Measurements from ENCODE around the gene RO60.
"Not testable (repeated sequence)": the region's sequence is repeated elsewhere in the genome, so short reads cannot be mapped to it uniquely, and the experiment has no call there.

Gene RO60

DNA sequence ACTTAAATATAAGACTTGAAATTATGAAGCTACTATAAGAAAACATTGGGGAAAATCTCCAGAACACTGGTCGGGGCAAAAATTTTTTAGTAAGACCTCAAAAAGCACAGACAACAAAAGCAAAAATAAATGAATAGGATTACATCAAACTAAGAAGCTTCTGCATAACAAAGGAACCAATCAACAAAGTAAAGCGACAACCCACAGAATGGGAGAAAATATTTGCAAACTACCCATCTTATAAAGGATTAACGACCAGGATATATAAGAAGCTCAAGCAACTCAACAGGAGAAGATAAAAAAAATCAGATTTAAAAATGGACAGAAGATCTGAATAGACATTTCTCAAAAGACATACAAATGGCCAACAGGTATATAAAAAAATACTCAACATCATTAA lies 19.4 kb upstream of the RO60 start:
- no peak for TF ChIP-seq POLR2A (IDR thresholded peaks at IDR 0.05; ENCODE audit: low read depth, low read length)
- FAIRE-seq (no peak), DNase-seq (ENCODE audit: insufficient read length, low spot score) (no peak)

DNA sequence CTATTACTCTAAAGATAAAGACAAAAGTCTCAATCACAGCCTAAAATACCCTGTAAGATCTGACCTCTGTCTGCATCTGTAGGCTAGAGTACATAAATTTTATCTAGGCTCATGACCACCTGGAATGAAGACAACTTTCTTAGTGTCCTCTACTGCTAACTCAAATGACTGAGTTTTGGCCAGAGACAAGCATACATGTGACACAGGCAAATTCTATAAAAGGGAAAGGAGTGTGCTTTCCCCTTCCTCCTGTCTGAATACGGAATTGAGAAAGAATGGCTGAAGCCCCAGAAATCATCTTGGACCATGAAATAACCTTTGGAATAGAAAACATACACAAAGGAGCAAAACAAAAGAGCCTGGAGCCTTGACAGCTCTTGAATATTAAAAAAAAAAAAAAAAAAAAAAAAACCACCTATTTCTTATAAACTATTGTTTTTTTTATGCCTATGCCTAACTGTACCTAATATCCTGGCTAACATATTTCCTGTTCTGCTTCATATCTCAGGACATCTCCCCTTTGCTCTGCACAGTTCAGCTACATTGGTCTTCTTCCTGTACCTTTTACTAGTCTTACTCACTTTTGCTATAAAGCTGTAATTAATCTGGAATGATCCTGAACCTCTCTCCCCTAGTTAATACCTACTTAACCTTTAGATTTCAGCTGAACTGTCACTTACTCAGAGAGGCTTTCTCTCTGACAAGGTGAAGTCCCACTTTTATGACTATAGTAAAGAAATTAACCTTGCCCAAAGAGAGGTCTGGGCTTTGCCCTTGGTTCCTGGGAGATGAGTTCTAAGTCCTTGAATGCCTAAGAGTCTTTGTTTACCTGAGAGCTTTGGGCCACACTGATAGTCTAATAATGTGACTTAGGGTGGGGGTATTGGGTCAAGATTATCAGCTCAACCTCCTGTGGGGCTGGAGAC lies 16.4 kb upstream of the RO60 start:
- FAIRE-seq = no peak
- TF ChIP-seq POLR2A (IDR thresholded peaks at IDR 0.05; ENCODE audit: low read depth, low read length) = no peak

DNA sequence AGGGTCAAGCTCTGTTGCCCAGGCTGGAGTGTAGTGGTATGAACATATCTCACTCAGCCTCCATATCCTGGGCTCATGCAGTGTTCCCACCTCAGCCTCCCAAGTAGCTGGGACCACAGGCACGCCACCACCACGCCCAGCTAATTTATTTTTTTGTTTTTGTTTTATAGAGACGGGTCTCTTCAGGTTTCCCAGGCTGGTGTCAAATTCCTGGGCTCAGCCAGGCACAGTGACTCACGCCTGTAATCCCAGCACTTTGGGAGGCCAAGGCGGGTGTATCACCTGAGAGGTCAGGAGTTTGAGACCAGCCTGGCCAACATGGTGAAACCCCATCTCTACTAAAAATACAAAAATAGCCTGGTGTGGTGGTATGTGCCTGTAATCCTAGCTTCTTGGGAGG lies 10.5 kb upstream of the RO60 start:
- FAIRE-seq; DNase-seq (ENCODE audit: insufficient read length, low spot score): not testable (repeated sequence)

More for the DNA sequence above, 16.4 kb upstream of the RO60 start:
- DNase-seq (ENCODE audit: insufficient read length, low spot score) = no peak

DNA sequence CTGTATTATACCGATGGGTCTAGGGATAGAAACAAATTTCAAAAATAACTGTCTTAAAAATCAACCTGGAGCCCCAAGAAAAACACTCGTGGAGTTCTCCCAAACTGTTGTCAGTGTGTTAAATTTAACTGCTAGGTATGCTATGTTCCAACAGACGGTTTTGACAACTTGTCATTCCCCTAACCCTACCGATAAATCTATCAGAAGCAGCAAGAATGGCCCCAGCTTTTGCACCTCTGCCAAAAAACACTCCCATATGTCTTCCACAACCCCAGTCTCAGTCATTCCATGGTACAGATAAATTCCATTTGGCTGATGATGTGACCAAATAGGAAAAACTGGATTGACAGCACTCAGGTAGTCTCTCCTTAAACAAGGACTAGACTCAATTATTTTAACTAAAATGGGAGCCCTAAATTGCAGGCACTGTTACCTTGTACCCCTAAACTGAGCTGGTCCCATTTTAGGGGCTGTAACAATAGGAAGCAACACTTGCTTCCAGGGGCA lies 5.2 kb upstream of the RO60 start:
- DNase-seq (ENCODE audit: insufficient read length, low spot score) (no peak), FAIRE-seq (no peak)
- TF ChIP-seq POLR2A (IDR thresholded peaks at IDR 0.05; ENCODE audit: low read depth, low read length) = no peak

DNA sequence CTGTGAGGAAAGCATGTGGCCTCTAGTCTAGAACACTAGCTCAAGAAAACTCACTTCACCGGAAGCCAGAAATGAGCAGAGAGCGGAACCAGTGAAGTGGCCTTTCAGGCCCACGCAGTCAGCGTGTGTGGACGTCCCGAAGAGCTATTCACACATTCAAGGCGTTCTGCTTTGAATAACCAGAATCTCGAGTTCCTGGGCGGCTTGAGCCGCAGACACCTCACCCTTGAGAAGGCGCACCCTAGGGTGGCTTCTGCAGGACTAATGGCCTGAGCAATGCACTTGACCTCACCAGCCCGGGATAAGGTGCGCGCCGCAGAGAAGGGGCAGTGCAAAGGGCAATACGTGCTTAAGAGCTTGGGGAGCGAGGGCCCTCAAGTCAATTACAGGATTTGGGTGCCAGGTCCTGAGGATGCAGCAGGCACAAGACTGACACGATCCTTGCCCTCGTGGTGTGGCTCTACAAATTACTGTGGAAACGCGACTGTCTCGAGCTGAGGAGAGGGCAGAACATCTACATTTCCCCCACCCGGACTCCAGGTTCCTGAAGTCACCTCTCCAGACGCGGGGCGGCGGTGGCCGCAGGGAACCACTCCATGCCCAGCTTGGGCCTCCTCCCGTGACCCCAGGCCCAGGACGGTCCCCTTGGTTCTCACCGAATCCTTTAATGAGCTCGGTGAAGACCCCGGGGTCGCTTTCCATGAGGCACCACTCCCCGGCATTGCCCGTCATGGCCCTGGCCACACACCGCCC lies 707 bp upstream of the RO60 start:
- no peak for TF ChIP-seq POLR2A (IDR thresholded peaks at IDR 0.05; ENCODE audit: low read depth, low read length)
- DNase-seq (ENCODE audit: insufficient read length, low spot score) (no peak), FAIRE-seq (no peak)

DNA sequence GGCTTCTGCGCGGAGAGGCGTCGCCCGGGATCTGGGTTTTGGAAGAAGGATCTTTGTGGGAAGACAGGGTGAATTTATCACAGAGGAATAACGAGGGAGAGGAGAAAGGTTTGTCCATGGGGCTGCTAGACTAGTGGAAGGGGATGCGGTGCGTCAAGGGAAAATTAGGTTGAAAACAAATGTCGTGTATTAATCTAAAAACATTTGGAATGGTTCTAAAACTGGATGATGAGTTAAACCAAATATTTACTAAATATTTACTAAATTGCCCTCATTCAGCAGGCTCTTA lies 647 bp downstream of the RO60 start:
- no peak for TF ChIP-seq POLR2A (IDR thresholded peaks at IDR 0.05; ENCODE audit: low read depth, low read length)
- no peak for DNase-seq (ENCODE audit: insufficient read length, low spot score)
- FAIRE-seq = no peak

DNA sequence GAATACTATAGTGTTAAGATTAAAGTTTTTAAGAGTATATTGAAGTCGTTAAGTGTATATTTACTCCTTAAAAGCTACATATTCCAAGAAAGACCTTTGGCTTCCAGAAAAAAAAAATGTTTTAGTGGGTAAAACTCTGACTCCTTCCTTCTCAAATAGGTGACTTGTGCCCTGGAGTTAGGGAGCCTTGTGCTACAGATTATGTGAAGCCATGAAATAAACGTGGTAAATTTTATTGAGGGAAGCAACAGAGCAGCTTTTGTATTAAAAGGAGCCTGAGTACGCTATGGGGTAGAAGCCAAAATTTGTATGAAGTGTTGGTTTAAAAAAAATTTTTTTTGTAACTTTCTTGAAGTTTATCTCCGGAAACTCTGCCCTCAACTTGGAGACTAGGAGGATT lies 994 bp downstream of the RO60 start:
- no peak for FAIRE-seq
- DNase-seq (ENCODE audit: insufficient read length, low spot score) = no peak
- no peak for TF ChIP-seq POLR2A (IDR thresholded peaks at IDR 0.05; ENCODE audit: low read depth, low read length)

DNA sequence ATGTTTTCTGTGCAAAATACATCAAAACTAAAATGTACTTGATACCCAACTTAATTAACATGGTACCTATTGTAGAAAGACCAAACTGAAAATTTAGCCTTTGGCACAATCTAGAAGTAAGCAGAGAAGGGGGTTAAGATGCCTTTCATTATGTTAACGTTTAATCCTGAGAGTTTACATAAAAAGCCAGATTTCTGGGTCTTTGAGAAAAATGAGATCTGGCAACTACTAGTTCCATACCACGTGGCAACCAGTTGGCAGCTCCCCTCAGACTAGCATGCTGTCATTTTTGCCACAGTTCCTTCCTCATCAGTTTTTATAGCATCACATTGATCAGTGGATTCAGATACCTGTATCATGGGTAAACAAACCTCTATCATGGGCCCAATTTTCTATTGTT lies 1.5 kb downstream of the RO60 start:
- no peak for TF ChIP-seq POLR2A (IDR thresholded peaks at IDR 0.05; ENCODE audit: low read depth, low read length)
- DNase-seq (ENCODE audit: insufficient read length, low spot score) (no peak), FAIRE-seq (no peak)

DNA sequence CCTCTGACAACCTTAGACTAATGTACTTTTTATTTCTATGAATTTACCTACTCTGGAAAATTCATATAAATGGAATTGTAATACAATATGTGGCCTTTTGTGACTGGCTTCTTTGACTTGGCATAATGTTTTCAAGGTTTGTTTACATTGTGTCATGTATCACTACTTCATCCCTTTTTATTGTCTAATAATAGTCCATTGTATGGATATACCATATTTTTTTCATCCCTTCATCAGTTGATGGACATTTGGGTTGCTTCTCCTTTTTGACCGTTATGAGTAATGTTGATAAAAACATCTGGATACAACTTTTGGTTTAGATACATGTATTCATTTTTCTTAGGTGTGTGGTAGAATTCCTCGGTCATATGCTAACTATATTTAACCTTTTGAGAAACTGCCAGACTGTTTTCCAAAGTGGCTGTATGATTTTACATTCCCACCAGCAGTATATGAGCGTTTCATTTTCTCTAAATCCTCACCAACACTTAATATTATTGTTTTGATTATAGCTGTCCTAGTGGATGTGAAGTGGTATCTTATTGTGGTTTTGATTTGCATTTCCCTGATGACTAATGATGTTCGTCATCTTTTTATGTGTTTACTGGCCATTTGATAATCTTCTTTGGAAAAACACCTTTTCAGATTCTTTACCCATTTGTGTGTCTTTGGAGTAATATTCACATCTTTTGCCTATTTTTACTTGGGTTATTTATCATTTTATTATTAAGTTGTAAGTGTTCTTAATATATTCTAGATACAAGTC lies 3.5 kb downstream of the RO60 start:
- FAIRE-seq (no peak), DNase-seq (ENCODE audit: insufficient read length, low spot score) (no peak)
- TF ChIP-seq POLR2A (IDR thresholded peaks at IDR 0.05; ENCODE audit: low read depth, low read length) = no peak

DNA sequence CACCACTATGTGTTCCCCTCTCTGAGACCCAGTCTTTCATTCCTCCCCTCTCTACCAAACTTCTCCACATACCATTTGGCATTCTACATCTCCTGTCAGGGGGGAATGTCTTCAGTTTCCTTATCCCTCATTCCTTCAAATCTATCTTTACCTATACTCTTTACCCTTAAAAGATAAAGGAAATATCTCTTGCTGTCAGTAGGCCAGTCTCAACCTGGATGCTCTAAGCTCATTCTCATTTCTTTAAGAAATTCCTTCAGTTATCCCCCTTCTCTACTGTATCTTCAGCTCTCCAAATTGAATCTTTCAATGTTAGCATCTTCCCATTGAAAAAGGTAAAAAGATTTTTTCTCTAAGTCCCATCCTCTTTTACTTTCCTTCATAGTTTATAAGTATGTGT lies 6.5 kb downstream of the RO60 start:
- TF ChIP-seq POLR2A (IDR thresholded peaks at IDR 0.05; ENCODE audit: low read depth, low read length) = no peak
- FAIRE-seq (no peak), DNase-seq (ENCODE audit: insufficient read length, low spot score) (no peak)

DNA sequence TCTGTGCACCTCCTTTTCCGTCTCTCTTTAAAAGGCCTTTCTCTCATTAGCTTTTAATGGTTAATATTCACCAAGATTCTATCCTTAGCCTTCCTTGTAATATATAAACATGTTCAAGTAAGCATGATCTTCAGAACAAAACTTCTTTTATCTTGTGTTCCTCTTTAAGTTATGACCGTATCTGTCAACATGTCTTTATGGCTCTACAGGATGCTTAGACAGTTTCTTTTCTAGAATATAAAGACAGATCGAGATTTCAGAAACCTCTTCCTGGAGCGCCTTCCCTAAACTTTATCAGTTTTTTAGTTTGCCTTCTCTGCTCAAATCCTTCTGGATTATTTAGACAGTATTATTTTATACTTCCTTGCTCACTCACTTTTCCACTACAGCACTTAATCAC lies 7.2 kb downstream of the RO60 start:
- TF ChIP-seq POLR2A (IDR thresholded peaks at IDR 0.05; ENCODE audit: low read depth, low read length) = no peak
- DNase-seq (ENCODE audit: insufficient read length, low spot score) (no peak), FAIRE-seq (no peak)

DNA sequence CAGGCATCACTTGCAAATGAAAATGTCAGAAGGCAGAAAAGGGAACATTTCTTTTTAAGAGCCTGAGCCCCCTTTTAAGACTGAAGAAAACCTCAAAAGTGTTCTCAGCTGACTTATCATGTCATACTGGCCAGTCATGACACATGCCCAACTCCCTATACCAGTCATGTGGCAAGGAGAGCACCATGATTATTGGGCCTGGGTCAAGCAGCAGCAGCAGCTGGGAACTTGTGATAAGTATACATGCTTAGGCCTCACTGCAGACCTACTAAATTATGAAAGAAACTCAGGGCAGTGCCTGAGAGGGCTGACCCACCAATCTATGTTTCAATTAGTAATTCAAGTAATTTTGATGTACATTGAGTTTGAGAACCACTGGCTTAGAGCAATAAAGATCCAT lies 8.6 kb downstream of the RO60 start:
- DNase-seq (ENCODE audit: insufficient read length, low spot score) = no peak
- TF ChIP-seq POLR2A (IDR thresholded peaks at IDR 0.05; ENCODE audit: low read depth, low read length) = no peak
- no peak for FAIRE-seq

DNA sequence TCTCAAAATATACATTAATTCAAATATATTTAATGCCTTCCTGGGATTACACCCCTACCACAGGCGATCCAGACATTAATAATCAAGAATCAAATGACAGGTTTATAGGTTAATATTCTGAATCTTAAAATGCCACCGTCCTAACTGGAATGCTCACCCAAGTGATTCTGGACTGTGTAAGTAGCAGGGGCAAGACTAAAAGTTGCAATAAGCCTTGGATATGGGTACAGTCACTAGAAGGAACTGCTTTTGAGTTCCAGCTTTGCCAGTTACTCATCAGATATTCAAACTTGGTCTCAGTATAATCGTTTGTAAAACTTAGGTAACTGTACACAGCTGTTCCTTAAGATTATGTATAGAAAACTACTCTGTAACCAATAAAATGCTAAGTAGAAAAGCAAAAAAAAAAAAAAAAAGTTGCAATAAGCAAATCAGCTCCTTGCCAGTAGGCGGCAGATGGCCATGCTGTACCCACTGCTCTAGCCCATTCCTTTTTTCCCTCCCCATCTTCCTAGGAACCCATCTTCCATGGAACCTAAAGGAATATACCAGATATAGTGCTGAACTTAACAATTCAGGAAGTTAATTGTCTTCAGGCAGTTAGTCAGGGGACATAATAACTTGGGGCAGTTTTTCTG lies 10.5 kb downstream of the RO60 start:
- no peak for DNase-seq (ENCODE audit: insufficient read length, low spot score)
- no peak for TF ChIP-seq POLR2A (IDR thresholded peaks at IDR 0.05; ENCODE audit: low read depth, low read length)
- peak; percentile 62 for FAIRE-seq

DNA sequence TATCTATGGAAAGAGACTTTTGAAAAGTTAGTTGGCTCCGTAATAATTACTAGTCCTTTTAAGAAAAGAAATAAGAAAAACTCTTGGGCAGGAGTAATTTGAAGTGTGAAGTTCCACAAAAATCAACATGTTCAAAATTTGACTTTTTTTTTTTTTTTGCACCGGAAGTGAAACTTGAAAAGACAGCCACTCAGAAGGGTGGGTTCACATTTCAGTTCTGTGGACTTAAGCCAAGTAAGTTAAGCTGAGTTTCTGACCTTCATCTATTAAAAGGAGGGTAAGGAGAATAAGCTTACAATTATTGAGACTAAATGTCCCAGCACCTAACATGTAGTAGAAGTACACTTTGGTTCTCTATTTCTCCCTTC lies 11.0 kb downstream of the RO60 start:
- FAIRE-seq (no peak), DNase-seq (ENCODE audit: insufficient read length, low spot score) (no peak)
- TF ChIP-seq POLR2A (IDR thresholded peaks at IDR 0.05; ENCODE audit: low read depth, low read length) = no peak
